HUES64 (cell line): ENCODE measurements around the gene NKD1.

Experiments
- H3K27ac ChIP-seq: 2 replicates; pipeline ENCODE4 v1.7.0; 2013; ENCODE audit warnings: low read depth, low read length, inconsistent platforms
- H3K27me3 ChIP-seq: 2 replicates; pipeline ENCODE4 v1.6.1; 2013; ENCODE audit warnings: mild to moderate bottlenecking, low read length; ENCODE audit not compliant: insufficient read depth
- H3K36me3 ChIP-seq: 2 replicates; pipeline ENCODE4 v1.6.1; 2013; ENCODE audit warnings: mild to moderate bottlenecking, low read length; ENCODE audit not compliant: insufficient read depth
- H3K4me1 ChIP-seq: 2 replicates; pipeline ENCODE4 v1.6.1; 2013; ENCODE audit warnings: mild to moderate bottlenecking, low read length, moderate library complexity; ENCODE audit not compliant: insufficient read depth
- H3K4me3 ChIP-seq: 2 replicates; pipeline ENCODE4 v1.5.1; 2013; ENCODE audit warnings: mild to moderate bottlenecking, low read length, moderate library complexity
- H3K9ac ChIP-seq: 2 replicates; pipeline ENCODE4 v1.6.1; 2013; ENCODE audit warnings: mild to moderate bottlenecking, low read depth, low read length
- H3K9me3 ChIP-seq: 2 replicates; pipeline ENCODE4 v1.6.1; 2013; ENCODE audit warnings: low read depth, low read length; ENCODE audit not compliant: insufficient read depth
- WGBS: fragments of 150-250, 120-280 bp; methylation state at CpG from one replicate; pipeline ENCODE4 v1.1.7; 2013; ENCODE audit warnings: missing lambda C conversion rate; 5-methylcytosine and 5-hydroxymethylcytosine counted together

NKD1 gene

DNA sequence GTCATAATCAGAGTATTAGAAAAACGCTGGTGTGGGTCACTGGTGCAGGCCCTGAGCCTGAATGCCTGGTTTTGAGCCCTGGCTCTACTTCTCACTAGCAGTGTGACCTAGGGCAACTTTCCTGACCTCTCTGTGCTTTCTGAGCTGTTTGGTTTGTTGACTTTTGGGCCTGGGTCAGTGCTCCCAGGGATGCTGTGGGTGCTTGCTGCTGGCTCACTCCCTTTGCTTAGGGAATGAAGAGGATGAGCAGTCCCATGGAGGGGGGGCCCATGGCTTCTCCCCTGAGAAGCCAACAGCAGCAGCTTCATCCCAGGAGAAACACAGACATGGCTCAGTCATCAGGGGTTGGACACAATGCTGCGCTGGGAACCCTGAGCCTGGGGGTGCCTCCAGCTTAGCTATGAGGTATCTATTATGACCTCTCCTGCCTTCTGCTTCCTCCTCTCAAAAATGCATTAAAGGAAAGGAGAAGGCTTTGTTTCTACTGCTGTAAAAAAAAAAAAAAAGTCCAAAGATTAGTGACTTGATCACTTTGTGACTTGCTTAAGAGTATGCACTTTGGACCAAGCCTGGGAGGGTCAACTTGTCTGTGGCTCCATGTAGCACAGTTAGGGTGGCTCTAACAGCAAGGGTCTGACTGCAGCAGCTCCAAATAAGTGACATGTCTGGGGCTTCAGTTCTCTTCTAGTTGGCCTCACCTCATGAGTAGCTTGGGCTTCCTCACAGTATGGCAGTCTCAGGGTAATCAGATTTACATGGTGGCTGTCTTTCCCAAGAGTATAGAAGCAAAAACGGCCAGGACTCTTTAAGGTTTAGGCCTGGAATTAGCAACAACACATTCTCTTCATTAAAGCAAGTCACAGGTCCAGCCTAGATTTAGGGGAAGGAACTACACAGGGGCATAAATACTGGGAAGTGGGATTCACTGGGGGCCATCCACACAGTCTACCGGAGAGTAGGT lies 13.0 kb downstream of the NKD1 start:
- Histone ChIP-seq H3K27ac (no peak overlapping the region), H3K9ac (no peak overlapping the region), H3K4me1 (no peaks in the 10 kb centered on the region), H3K9me3 (0 out of 2 replicates have a peak, but pooled peaks cover 4% of the 10 kb centered on the region), H3K36me3 (peaks cover 9% of the 10 kb centered on the region; the same call in 1 of the 2 replicates), H3K27me3 (no peaks in the 10 kb centered on the region), H3K4me3 (no peak overlapping the region)
- 96% methylated on average over 4 of the region's 4 CpGs for WGBS

DNA sequence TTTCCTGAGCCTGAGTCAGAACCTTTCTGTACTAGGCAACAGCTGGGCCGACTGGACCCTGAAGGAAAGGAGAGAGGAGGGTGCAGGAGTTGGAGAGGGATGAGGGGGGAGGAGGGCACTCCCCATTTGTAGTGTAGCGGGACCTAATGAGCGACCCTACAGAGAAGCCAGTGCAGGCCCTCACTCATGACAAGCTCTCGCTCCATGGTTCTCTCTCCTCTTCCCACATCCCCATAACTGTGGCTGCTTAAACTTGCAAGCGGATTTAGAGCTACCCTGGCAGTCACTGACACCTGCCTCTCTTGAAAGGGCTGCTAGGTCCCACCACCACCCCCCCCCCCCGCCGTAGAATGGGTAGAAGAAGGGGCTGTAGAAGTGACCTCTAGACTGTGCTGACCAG lies 14.5 kb downstream of the NKD1 start:
- no peak overlapping the region for H3K9ac ChIP-seq
- H3K4me1 ChIP-seq: no peaks in the 10 kb centered on the region
- no peaks in the 10 kb centered on the region for H3K9me3 ChIP-seq
- H3K27me3 ChIP-seq: no peaks in the 10 kb centered on the region
- WGBS: 92% methylated on average over 7 of the region's 7 CpGs
- no peak overlapping the region for H3K27ac ChIP-seq
- H3K36me3 ChIP-seq: no peaks in the 10 kb centered on the region
- no peak overlapping the region for H3K4me3 ChIP-seq

DNA sequence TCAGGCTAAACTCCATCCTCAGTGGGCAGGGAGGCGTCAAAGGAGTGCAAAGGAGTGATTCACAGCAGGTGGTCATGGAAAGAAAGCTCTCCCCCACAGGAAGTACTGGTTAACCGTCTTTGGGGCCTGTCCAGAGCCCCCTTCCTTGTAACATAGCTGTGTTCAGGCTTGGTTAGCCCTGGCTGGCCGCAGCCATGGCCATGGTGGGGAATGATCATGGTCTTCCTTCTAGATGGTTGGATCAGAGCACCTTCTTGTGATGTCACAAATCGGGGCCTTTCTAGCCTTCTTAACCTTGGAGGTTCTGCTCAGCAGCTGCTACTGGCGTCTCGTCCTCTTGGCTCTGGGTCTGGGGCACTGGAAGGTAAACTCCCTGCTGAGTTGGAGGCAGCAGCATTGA lies 15.8 kb downstream of the NKD1 start:
- Histone ChIP-seq H3K4me1 (no peaks in the 10 kb centered on the region; the same call in 1 of the 2 replicates), H3K27ac (no peak overlapping the region), H3K36me3 (no peaks in the 10 kb centered on the region), H3K9ac (no peak overlapping the region), H3K4me3 (no peak overlapping the region), H3K9me3 (no peaks in the 10 kb centered on the region), H3K27me3 (no peaks in the 10 kb centered on the region)
- WGBS: 81% methylated on average over 6 of the region's 6 CpGs

DNA sequence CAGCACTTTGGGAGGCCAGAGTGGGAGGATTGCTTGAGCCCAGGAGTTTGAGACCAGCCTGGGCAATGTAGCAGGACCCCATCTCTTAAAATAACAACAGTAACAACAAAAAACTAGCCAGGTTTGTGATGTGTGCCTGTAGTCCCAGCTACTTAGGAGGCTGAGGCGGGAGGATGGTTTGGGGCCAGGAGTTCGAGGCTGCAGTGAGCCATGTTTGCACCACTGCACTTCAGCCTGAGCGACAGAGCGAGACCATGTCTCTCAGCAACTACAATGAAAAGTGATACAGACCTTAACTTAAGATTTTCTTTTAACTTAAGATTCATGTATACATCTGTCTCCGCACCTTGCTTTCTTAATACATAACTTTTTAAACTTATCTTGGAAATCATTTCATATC lies 17.2 kb downstream of the NKD1 start:
- Histone ChIP-seq H3K9me3 (no peaks in the 10 kb centered on the region), H3K4me1 (no peaks in the 10 kb centered on the region; the same call in 1 of the 2 replicates), H3K4me3 (no peak overlapping the region), H3K36me3 (no peaks in the 10 kb centered on the region), H3K9ac (no peak overlapping the region), H3K27ac (no peak overlapping the region), H3K27me3 (no peaks in the 10 kb centered on the region)
- 96% methylated on average over 4 of the region's 5 CpGs for WGBS

DNA sequence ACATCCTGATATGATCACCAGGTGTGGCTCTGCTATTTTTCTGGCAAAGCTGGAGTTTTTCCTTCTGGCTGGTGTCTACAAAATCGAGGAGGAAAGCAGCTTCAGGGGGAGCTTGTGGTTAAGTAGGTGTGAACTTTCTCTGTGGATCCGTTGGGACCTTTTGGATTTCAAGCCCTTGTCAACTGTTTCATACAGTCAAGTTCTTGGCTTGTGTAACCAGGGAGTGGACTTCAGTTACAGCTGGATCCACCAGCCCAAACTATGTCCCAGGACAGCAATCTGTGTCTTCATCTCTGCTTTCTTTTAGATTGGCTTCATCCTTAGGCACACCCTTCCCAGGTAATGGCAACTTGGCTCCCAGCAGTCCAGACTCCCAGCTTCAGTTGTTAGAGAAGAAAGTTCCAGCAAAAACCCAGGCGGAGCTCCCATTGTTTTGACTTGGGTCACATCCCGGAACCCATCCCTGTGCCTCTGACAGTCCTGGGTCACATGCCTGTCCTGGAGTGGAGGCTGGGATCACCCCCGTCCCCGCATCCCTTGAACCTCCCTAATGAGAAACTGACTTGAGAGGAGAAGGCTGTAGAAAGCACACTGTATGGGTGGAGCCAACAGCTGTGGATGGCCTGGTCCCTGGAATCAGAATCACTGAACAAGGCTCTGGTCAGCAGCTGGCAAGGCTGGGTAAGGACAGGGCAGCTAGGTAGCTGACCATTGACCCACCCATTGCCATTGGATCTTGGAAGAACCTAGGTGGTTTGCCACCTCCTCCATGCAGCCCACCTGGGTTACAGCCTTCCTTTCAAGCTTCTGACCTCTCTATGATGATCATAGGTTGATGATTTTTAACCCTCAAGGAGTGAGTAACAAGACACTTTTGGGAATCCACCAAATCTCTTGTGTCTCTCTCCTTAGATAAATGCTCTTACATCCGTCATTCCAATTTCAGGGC lies 18.1 kb downstream of the NKD1 start:
- no peaks in the 10 kb centered on the region for H3K27me3 ChIP-seq
- H3K27ac ChIP-seq: no peak overlapping the region
- WGBS: 93% methylated on average over 7 of the region's 7 CpGs
- H3K36me3 ChIP-seq: no peaks in the 10 kb centered on the region
- no peaks in the 10 kb centered on the region for H3K9me3 ChIP-seq
- H3K9ac ChIP-seq: no peak overlapping the region
- H3K4me3 ChIP-seq: no peak overlapping the region
- no peaks in the 10 kb centered on the region; the same call in 1 of the 2 replicates for H3K4me1 ChIP-seq

DNA sequence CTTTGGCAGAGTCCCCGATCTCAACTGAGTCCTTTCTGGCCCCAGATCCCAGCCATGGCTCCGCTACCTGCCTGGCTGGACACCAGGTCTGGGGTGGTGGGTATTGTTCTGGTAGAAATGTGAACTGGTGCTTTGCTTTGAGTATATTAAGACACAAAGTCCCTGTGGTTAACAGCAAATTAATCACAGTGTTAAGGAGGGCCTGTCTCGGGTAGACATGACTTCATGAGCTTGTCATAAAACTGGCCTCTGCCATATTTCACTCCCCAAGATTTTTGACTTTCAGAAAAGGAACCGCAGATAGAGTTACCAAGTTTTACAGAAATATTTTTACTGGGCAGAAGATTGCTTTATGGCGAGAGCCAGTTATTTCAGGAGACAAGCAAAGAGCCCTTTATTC lies 19.5 kb downstream of the NKD1 start:
- Histone ChIP-seq H3K36me3 (no peaks in the 10 kb centered on the region), H3K27ac (no peak overlapping the region), H3K4me1 (no peaks in the 10 kb centered on the region; the same call in 1 of the 2 replicates), H3K4me3 (no peak overlapping the region), H3K27me3 (no peaks in the 10 kb centered on the region), H3K9me3 (no peaks in the 10 kb centered on the region), H3K9ac (no peak overlapping the region)
- WGBS: 93% methylated on average over 5 of the region's 5 CpGs

DNA sequence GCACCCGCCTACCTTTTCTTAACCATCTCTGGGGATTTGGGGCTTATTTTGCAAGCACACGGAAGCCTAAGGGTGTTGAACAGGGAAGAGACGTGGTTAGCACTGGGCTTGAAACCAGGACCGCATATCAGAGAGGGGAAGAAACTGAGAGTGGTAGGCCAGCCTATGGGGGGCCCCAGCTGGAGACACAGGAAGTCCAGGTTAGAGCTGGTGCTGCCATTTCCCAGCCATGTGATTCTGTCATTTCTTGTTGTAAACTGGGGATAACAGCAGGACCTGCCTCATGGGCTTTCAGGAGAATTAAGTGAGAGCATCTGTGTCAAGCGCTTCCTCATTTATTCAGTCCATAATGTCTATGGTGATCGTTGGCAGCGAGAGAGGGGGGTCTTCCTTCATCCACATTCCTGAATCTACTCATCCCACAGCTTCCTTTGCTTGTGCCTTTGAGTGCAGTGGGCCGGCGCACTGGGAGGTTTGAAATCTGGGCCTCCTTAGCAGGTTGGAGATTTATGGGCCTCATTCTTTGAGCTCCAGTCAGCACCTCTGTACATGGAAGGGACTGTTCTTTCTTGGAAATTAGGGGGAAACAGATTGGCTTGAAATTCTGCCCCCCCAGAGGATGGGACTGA lies 20.1 kb downstream of the NKD1 start:
- H3K9me3 ChIP-seq: no peaks in the 10 kb centered on the region
- H3K27ac ChIP-seq: no peak overlapping the region
- H3K36me3 ChIP-seq: no peaks in the 10 kb centered on the region
- no peaks in the 10 kb centered on the region for H3K27me3 ChIP-seq
- 91% methylated on average over 9 of the region's 9 CpGs for WGBS
- no peak overlapping the region for H3K9ac ChIP-seq
- H3K4me1 ChIP-seq: no peaks in the 10 kb centered on the region; the same call in 1 of the 2 replicates
- no peak overlapping the region for H3K4me3 ChIP-seq

DNA sequence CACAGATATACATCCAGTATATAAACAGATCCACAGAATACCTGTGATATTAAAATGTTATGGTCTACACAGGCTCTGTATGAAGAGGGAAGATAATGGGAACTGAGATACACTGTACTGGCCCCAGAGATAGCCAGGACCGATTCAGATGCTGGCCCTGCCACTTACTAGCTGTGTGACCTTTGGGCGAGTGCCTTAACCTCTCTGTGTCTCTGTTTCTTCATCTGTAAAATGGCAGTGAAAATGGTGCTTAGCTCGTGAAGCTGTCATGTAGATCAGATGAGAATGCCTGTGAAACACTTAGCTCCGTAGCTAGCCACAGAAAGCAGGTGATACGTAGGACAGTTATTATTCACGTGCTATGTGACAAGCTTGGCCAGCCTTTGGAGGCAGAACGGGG lies 22.2 kb downstream of the NKD1 start:
- Histone ChIP-seq H3K9ac (no peak overlapping the region), H3K4me1 (no peaks in the 10 kb centered on the region; the same call in 1 of the 2 replicates), H3K36me3 (no peaks in the 10 kb centered on the region), H3K4me3 (no peak overlapping the region), H3K9me3 (no peaks in the 10 kb centered on the region), H3K27ac (no peak overlapping the region), H3K27me3 (no peaks in the 10 kb centered on the region)
- WGBS: 93% methylated on average over 7 of the region's 7 CpGs

DNA sequence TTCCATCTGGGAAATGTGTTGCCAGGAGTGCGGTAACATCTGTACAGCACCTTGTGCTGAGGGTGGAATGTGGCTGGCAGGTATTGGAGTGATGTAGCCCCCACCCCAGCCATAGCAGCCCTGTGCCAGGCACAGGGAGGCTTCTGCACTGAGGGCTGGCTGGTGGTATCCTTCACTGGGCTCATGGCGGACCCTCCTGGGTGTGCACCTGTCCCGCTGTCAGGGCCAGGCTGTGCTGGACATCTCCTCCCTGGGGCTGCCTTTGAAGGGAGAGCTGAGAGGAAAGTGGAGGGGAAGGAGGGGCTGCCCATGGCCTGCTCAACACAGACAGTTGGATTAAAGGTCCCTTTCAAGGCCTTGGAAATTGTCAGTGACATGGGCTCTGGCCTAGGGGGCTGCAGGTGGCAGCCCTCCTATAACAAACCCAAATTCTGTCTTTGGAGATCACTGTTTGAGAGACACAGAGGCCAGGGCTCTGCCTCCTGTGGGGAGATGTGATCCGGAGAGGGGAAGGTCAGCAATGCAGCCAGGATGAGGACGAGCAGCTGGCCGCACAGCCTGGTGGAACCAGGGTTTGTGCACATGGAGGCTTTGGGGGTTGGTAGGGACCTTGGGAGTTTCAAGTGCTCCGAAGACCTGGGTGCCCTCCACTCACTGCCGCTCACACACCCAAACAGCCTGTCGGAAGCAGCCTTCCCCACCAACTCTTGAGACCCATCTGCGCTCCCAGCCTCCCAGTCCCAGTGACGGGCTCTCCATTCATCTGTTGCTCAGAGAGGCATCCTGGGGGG lies 22.8 kb downstream of the NKD1 start:
- no peak overlapping the region for H3K4me3 ChIP-seq
- no peak overlapping the region for H3K9ac ChIP-seq
- H3K4me1 ChIP-seq: no peaks in the 10 kb centered on the region; the same call in 1 of the 2 replicates
- no peaks in the 10 kb centered on the region for H3K27me3 ChIP-seq
- H3K36me3 ChIP-seq: no peaks in the 10 kb centered on the region
- WGBS: 95% methylated on average over 11 of the region's 11 CpGs
- H3K27ac ChIP-seq: no peak overlapping the region
- H3K9me3 ChIP-seq: no peaks in the 10 kb centered on the region

DNA sequence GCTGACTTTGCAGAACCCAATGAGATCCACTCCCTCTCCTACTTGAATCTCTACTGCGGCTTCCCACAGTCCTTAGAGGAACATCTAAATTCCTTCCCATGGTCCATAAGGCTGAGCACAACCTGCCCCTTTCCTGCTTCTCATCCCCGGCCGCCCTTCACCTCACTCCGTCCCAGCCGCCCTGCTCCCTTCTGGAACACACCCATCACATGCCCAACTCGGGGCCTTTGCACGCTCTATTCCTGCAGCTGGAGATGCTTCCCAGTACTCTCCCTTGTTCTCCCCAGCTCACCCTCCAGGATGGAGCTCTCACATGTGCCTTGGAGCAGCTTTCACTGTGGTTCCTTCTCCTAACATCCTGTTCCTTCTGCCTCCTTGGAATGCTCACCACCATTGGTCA lies 23.6 kb downstream of the NKD1 start:
- Histone ChIP-seq H3K4me1 (no peaks in the 10 kb centered on the region; the same call in 1 of the 2 replicates), H3K4me3 (no peak overlapping the region), H3K27me3 (no peaks in the 10 kb centered on the region), H3K9ac (no peak overlapping the region), H3K9me3 (no peaks in the 10 kb centered on the region), H3K36me3 (no peaks in the 10 kb centered on the region), H3K27ac (no peak overlapping the region)
- 94% methylated on average over 7 of the region's 7 CpGs for WGBS
